SJCRH30 (cell line): ENCODE data around the gene PRSS56. TPM values are rescaled to one million over a fixed set of nuclear protein-coding genes. Genes with fewer than 3 reads are reported as not detected.
A peak's percentile ranks its signal among the peaks of the same experiment; 100 is the strongest.
"Not testable (repeated sequence)": the region's sequence is repeated elsewhere in the genome, so short reads cannot be mapped to it uniquely, and the experiment has no call there.

Experiments used
- DNase-seq, 2 experiments: peaks; one replicate each; pipeline ENCODE4 v3.0.0-alpha.2; 2015 to 2020
- H3K27ac ChIP-seq: fragments of 250-450 bp; sonication (Bioruptor Pico); 2 replicates; pipeline ENCODE4 v1.5.1; 2020; ENCODE audit warnings: mild to moderate bottlenecking, moderate library complexity
- H3K27me3 ChIP-seq: fragments of 250-450 bp; sonication (Bioruptor Pico); 2 replicates; pipeline ENCODE4 v1.5.1; 2020; ENCODE audit warnings: mild to moderate bottlenecking, moderate library complexity
- H3K36me3 ChIP-seq: fragments of 250-450 bp; sonication (Bioruptor Pico); 2 replicates; pipeline ENCODE4 v1.5.1; 2020; ENCODE audit warnings: mild to moderate bottlenecking, moderate library complexity
- H3K4me1 ChIP-seq: fragments of 250-450 bp; sonication (Bioruptor Pico); 2 replicates; pipeline ENCODE4 v1.5.1; 2020; ENCODE audit warnings: mild to moderate bottlenecking, moderate library complexity
- H3K4me3 ChIP-seq: fragments of 250-450 bp; sonication (Bioruptor Pico); 2 replicates; pipeline ENCODE4 v1.5.1; 2020; ENCODE audit warnings: mild to moderate bottlenecking, moderate library complexity
- H3K9me3 ChIP-seq: fragments of 250-450 bp; sonication (Bioruptor Pico); replicated peaks from 2 replicates; pipeline ENCODE4 v1.5.1; 2020; ENCODE audit warnings: mild to moderate bottlenecking, moderate library complexity
- total RNA-seq: library from RNA; depleted of rRNA; stranded (reverse); fragments of >200 nt; shearing (Covaris generic); gene quantifications from 2 replicates; pipeline ENCODE4 v1.2.3, GENCODE V29; 2014

PRSS56 gene
- total RNA-seq, 1 experiment from 2014 or later: 0.38 TPM

DNA sequence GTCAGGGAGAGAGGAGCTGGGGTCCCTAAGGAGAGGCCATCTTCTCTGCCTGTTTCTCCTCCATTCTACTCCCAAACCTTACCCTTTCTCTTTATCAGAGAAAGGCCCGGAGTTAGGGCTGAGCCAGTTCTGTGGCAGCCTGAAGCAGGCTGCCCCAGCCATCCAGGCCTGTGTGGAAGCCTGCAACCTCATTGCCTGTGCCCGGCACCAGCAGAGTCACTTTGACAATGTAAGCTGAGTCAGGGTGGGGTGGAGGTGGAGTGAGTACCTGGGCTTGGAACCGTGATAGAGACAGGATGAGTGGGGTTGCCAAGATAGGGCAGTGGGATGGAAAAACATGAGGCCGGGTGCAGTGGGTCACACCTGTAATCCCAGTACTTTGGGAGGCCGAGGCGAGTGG lies 24.5 kb downstream of the PRSS56 start:
- no peak overlapping the region for H3K4me3 ChIP-seq
- peaks cover 53% of the 10 kb centered on the region for H3K36me3 ChIP-seq
- no peaks in the 10 kb centered on the region for H3K9me3 ChIP-seq
- no peak for DNase-seq
- no peaks in the 10 kb centered on the region for H3K4me1 ChIP-seq
- no peak overlapping the region for H3K27ac ChIP-seq
- H3K27me3 ChIP-seq: no peaks in the 10 kb centered on the region

DNA sequence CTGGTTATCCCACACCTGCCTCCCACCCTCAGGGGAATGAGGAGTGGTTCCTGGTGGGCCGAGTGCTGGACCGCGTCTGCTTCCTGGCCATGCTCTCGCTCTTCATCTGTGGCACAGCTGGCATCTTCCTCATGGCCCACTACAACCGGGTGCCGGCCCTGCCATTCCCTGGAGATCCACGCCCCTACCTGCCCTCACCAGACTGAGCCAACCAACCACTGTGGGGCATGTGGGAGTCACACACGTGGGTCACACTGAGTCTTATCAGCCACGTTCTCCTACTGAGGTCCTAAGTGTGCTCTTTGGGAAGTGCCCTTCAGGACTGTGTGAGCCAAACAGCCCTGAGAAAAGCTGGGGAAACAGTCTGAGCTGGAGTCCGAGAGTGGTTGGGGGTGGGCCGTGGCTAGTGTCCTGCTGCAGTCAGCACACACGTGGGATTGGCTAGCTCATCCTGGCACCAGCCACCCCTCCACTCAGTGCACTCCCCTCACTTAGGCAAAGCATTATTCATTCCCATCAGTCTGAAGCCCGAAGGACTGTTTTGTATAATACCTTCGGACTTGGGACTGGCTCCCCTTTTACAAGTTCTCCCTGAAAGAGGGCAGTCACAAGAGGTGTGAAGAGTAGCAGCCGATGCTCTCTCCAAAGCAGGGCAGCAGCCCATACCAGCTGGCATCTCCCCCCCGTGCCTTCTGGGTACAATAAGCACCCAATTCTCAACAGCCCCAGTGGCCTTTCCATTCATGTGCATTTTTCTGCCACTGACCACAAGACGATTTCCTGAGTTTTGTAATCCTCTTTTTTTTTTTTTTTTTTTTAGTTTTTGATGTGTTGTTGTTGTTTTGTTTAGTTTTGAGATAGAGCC lies 25.6 kb downstream of the PRSS56 start:
- H3K27me3 ChIP-seq: no peaks in the 10 kb centered on the region
- no peaks in the 10 kb centered on the region for H3K9me3 ChIP-seq
- DNase-seq: no peak
- no peaks in the 10 kb centered on the region for H3K4me1 ChIP-seq
- H3K36me3 ChIP-seq: peaks cover 53% of the 10 kb centered on the region
- no peak overlapping the region for H3K27ac ChIP-seq
- no peak overlapping the region for H3K4me3 ChIP-seq

DNA sequence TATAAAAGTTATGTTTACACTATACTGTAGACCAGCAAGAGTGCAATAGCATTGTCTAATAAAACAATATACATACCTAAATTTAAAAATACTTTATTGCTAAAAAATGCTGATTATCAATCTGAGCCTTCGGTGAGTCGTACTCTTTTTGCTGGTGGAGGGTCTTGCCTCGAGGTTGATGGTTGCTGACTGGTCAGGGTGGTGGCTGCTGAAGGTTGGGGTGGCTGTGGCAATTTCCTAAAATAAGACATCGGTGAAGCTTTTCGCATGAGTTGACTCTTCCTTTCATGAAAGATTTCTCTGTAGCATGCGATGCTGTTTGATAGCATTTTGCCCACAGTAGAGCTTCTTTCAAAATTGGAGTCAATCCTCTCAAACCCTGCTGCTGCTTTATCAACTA lies 27.8 kb downstream of the PRSS56 start:
- no peak for DNase-seq
- no peak overlapping the region for H3K27ac ChIP-seq
- no peaks in the 10 kb centered on the region for H3K27me3 ChIP-seq
- peaks cover 47% of the 10 kb centered on the region for H3K36me3 ChIP-seq
- no peaks in the 10 kb centered on the region for H3K9me3 ChIP-seq
- H3K4me1 ChIP-seq: 0 out of 2 replicates have a peak, but pooled peaks cover 3% of the 10 kb centered on the region
- H3K4me3 ChIP-seq: no peak overlapping the region

DNA sequence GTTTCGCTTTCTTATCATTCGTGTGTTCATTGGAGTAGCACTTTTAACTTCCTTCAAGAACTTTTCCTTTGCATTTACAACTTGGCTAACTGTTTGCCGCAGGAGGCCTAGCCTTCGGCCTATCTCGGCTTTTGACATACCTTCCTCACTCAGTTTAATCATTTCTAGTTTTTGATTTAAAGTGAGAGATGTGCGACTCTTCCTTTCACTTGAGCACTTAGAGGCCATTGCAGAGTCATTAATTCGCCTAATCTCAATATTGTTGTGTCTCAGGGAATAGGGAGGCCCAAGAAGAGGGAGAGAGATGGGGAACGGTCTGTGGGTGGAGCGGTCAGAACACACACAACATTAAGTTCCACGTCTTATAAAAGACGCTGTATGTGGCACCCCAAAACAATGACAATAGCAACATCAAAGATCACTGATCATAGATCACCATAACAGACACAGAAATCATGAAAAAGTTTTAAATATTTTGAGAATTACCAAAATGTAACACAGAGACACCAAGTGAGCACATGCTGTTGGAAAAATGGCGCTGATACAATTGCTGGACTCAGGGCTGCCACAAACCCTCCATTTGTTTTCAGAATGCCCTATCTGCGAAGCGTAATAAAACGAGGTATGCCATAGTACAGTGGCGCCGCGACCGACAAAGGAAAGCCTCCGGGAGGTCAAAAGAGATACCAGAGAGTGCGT lies 29.6 kb downstream of the PRSS56 start:
- Histone ChIP-seq H3K4me3 (peak overlapping the region; percentile 86), H3K9me3 (no peaks in the 10 kb centered on the region), H3K4me1 (0 out of 2 replicates have a peak, but pooled peaks cover 3% of the 10 kb centered on the region), H3K27me3 (no peaks in the 10 kb centered on the region), H3K27ac (peak overlapping the region; percentile 94), H3K36me3 (peaks cover 31% of the 10 kb centered on the region)
- no peak for DNase-seq

DNA sequence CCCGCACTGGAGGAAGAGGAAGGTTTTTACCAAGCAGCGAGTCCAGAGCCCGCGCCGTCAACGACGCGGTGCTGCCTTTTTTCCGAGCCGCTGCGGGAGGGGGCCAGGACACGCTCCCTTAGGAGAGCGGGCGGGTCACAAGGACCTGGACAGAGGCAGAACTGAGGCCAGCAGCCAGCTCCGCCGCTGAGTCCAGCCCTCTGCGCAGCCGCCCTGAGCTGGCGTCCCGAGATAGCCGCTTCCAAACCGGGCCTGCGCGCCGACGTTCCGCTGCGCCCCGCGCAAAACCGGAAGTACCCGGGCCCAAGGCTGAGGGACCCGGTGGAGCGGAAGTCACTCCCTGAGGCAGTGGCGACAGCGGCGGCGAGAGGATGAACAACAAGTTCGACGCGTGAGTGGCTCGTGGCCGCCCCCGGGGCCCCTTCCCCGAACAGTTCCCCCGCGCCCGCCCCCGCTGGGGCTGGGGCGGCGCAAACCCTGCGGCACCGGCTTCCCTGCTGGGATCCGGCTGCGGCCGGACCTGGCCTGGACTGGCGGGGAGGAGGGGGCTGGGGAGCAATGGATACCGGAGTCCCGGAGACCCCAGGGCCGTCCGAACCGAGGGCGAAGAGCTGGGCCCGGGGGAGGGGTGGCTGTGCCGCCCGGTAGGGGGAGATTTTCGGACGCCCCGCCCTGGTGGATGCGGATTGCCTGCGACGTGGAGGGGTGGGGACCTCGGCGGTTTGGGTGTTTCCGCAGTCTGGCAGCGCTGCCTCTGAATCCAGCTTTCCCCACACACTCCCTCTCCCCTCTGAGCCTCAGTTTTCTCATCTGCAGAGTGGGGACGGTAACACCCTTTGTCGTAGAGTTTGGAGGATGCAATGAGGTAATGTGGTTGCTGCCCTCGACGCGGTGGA lies 30.4 kb downstream of the PRSS56 start, which contains the start of the genes EIF4E2 and TIGD1:
Gene EIF4E2, plus strand, starts transcription at position 336 of the 896 bp plus-strand sequence. Its CDS starts 36 bp downstream, at position 372.
Gene TIGD1, minus strand, starts transcription at position 204 of the 896 bp plus-strand sequence. CDS start 675 bp downstream, outside the sequence.
- peak; percentile 97 for DNase-seq
- H3K4me3 ChIP-seq: peak within 1 kb of the TSS; percentile 86
- peaks cover 30% of the 10 kb centered on the region for H3K36me3 ChIP-seq

DNA sequence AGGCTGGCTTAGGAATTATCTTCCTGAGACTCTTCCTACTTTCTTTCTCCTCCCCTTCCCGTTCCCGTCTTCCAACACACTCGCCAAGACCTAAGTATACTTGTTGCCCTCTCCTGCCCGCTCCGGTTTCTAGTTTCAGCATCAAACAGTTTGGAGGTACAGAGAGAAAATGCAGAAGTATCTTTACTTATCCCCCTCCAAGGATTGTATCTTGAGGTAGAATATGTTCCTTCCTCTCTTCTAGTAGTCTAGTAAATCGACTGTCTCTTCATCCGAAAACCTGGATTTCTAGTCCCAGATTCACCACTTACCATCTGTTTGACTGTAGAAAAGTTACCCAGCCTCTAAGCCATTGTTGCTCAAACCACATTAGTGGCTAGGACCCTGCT lies 31.1 kb downstream of the PRSS56 start:
- H3K27me3 ChIP-seq: no peaks in the 10 kb centered on the region
- H3K9me3 ChIP-seq: no peaks in the 10 kb centered on the region
- DNase-seq: no peak
- peak overlapping the region; percentile 94 for H3K27ac ChIP-seq
- 0 out of 2 replicates have a peak, but pooled peaks cover 3% of the 10 kb centered on the region for H3K4me1 ChIP-seq
- peaks cover 29% of the 10 kb centered on the region for H3K36me3 ChIP-seq
- H3K4me3 ChIP-seq: peak overlapping the region; percentile 86

More for the DNA sequence above, 30.4 kb downstream of the PRSS56 start, which contains the start of the genes EIF4E2 and TIGD1:
- H3K27me3 ChIP-seq: no peaks in the 10 kb centered on the region
- no peaks in the 10 kb centered on the region for H3K9me3 ChIP-seq
- peak within 1 kb of the TSS; percentile 94 for H3K27ac ChIP-seq
- H3K4me1 ChIP-seq: 0 out of 2 replicates have a peak, but pooled peaks cover 3% of the 10 kb centered on the region

DNA sequence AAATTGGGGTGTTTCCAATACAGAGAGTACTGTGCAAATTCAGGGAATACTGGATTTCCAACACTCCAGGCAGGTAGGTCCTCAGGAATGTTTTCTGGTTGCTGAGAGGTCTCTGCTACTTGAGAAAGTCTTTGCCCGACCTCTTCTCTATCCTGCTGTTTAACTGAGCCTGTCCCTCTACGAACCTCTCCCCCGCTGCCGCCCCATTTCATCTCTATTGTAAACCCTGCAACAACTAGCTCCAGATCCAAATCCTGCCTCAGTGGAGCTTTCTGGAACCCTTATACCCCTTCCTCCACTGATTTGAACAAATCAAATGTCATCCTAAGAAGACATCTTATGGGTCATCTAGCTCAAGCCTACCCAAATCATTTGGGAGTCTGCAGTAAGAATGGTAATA lies 31.6 kb downstream of the PRSS56 start:
- Histone ChIP-seq H3K9me3 (no peaks in the 10 kb centered on the region), H3K36me3 (peaks cover 30% of the 10 kb centered on the region), H3K27me3 (no peaks in the 10 kb centered on the region), H3K4me1 (0 out of 2 replicates have a peak, but pooled peaks cover 3% of the 10 kb centered on the region), H3K4me3 (peak overlapping the region; percentile 86), H3K27ac (no peak overlapping the region)
- no peak for DNase-seq

DNA sequence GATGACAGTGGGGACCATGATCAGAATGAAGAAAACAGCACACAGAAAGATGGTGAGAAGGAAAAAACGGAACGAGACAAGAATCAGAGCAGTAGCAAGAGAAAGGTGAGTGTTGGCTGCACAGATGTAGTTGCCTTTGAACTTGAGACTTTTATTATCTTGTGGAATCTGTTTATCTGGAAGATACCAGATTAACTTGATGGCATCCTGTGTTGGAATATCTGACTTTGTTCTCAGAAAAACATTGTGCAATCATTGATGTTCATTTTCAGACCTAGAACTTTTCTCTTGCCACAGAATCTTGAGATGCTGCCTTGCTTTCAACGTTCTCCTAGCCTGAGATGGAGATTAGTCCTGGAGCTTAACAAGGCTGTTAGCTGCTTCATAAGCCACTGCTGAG lies 36.2 kb downstream of the PRSS56 start:
- Histone ChIP-seq H3K4me3 (no peak overlapping the region), H3K27ac (no peak overlapping the region), H3K4me1 (0 out of 2 replicates have a peak, but pooled peaks cover 2% of the 10 kb centered on the region), H3K9me3 (no peaks in the 10 kb centered on the region), H3K36me3 (peaks cover 43% of the 10 kb centered on the region), H3K27me3 (no peaks in the 10 kb centered on the region)
- DNase-seq: no peak

DNA sequence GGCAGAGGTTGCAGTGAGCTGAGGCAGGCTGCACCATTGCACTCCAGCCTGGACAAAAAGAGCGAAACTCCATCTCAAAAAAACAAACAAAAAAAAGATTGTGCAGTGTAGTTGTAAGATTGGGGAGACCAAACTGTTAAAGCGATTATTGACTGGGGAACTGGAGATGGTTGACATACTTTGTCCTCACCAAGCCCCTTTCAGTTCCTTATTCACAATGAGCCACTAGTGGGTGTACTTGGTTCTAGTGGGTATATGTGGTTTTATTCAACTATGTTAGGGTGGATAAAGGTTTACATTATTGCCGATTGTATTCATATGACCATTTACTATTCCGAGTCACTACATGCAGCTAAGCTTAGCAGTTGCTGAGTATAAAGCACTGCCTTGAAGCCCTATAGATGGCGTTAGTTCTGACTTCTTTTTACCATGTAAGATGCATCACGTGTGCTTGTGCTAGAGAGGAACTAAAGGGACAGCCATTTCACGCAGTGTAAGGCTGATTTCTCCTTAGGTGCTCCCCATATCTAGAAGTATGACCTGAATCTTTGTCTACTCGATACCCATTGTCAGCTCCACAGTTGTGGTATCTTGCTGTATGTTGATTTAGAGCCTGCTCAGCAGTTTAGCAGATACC lies 42.4 kb downstream of the PRSS56 start:
- Histone ChIP-seq H3K27me3 (no peaks in the 10 kb centered on the region), H3K36me3 (peaks cover 71% of the 10 kb centered on the region), H3K9me3 (no peaks in the 10 kb centered on the region), H3K4me3 (no peak overlapping the region), H3K4me1 (no peaks in the 10 kb centered on the region), H3K27ac (no peak overlapping the region)
- no peak for DNase-seq

DNA sequence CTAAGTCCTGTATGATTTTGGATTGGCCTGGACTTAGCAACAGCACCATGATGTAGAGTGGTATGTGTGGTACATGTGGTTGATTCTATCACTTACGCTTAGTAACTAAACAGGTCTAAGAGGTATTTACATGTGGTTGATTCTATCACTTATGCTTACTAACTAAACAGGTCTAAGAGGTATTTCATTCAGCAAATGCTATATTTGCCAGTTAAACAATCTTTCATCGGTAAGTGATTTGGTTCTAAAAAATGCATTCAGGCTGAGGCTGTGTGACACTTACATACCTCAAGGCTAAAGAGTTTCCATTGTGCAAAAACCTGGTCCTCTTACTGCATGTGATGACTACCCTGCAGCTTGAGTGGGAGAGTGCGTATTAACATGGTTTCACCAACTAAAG lies 43.4 kb downstream of the PRSS56 start:
- no peaks in the 10 kb centered on the region for H3K27me3 ChIP-seq
- no peaks in the 10 kb centered on the region for H3K4me1 ChIP-seq
- H3K36me3 ChIP-seq: peaks cover 73% of the 10 kb centered on the region
- H3K9me3 ChIP-seq: no peaks in the 10 kb centered on the region
- no peak for DNase-seq
- no peak overlapping the region for H3K27ac ChIP-seq
- H3K4me3 ChIP-seq: no peak overlapping the region

DNA sequence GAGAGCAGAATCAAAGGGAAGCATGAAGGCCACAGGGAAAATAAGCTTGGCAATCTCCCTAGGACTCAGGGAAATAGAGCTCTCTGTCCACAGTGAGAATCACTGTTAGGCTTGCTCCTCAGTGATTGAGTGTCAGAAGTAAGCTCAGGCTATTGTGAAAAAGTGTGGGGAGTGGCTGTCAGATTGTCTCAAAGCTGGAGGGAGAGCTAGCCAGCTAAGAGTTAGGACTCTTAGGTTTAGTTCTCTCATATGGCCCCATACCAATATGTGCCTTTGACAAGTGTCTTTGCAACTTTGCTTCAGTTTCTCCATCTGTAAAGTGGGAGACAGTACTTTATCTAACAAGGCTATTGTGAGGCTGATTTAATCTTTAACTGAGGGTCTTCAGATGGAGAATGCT lies 47.5 kb downstream of the PRSS56 start:
- Histone ChIP-seq H3K36me3 (peaks cover 71% of the 10 kb centered on the region), H3K27me3 (no peaks in the 10 kb centered on the region)

DNA sequence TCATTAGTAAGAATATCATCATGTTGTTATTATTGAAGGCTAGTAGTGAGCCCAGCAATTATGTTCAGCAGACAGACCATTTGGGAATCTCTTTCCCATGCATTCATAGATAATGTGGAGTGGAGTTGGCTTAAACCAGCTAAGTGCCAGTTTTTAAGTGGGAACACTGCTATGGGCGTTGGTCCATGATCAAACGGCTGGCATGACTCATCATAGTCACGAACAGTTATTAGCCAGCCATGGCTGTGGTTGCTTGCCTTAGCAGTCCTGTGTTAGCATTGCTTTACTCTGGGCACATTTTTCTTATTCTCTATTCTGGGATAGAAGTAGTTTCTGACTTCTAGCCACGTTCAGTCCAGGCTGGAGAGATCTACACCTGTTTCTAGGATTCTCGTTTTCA lies 48.0 kb downstream of the PRSS56 start:
- H3K36me3 ChIP-seq: peaks cover 69% of the 10 kb centered on the region
- no peak overlapping the region for H3K27ac ChIP-seq
- peaks cover 5% of the 10 kb centered on the region for H3K4me1 ChIP-seq
- DNase-seq: no peak
- H3K27me3 ChIP-seq: no peaks in the 10 kb centered on the region
- H3K9me3 ChIP-seq: no peaks in the 10 kb centered on the region
- no peak overlapping the region for H3K4me3 ChIP-seq

More for the DNA sequence above, 47.5 kb downstream of the PRSS56 start:
- DNase-seq: no peak
- Histone ChIP-seq H3K4me1 (peaks cover under 1% of the 10 kb centered on the region), H3K4me3 (no peak overlapping the region), H3K9me3 (no peaks in the 10 kb centered on the region), H3K27ac (no peak overlapping the region)

DNA sequence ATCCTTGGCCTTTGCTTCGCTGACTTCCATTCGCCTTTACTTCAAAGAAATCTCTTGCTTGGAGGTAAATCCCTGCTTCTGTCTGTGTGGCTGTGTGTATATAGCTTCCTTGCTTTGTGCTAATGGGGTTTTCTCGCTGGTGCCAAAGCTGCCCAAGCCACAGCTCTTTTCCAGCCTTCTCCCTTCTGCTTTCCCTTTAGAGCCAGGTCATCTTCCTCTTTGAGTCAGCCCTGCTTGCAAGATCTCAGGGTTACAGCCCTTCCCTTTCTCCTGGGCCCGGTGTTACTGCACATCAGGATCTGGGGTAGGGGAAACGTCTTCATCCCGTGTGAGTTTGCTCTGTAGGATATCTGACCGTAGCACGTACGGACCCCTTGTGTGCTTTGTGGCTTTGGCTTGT lies 49.4 kb downstream of the PRSS56 start:
- no peak for DNase-seq
- no peaks in the 10 kb centered on the region for H3K27me3 ChIP-seq
- H3K9me3 ChIP-seq: no peaks in the 10 kb centered on the region
- H3K4me1 ChIP-seq: peaks cover 19% of the 10 kb centered on the region
- H3K4me3 ChIP-seq: no peak overlapping the region
- no peak overlapping the region for H3K27ac ChIP-seq
- peaks cover 58% of the 10 kb centered on the region for H3K36me3 ChIP-seq

DNA sequence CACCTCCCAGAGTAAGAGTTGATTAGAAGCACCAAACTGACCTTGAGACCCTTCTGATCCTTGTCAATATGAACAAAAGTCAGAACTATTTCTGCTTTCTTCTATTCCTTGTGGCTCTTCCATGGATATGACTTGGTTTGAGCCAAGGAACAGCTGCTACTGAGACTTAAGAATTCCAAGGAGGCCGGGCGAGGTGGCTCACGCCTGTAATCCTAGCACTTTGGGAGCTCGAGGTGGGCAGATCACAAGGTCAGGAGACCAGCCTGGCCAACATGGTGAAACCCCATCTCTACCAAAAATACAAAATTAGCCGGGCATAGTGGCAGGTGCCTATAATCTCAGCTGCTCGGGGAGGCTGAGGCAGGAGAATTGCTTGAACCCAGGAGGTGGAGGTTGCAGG lies 50.3 kb downstream of the PRSS56 start:
- peaks cover 29% of the 10 kb centered on the region for H3K4me1 ChIP-seq
- not testable (repeated sequence) for H3K27me3 ChIP-seq, H3K9me3 ChIP-seq, H3K27ac ChIP-seq, DNase-seq, H3K4me3 ChIP-seq
- H3K36me3 ChIP-seq: peaks cover 50% of the 10 kb centered on the region
